Panc1 (cell line): ENCODE data around the gene RPL10L. TPM values are rescaled to one million over a fixed set of nuclear protein-coding genes. Genes with fewer than 3 reads are reported as not detected.

Experiments used
- ATAC-seq: fragments of 200-7000 bp; cut with Tn5 transposase; 2 replicates; pipeline ENCODE4 v1.9.1; 2020; ENCODE audit warnings: mild to moderate bottlenecking, moderate library complexity
- BruUV-seq: library from RNA; stranded (reverse); fragments of 400-500 nt; replicated peaks from 2 replicates; lab custom pipeline; 2021; lab: Mats Ljungman, UMichigan
- CTCF ChIA-PET: fragments of 300-600 bp; sonication (Branson Sonifier 250); formaldehyde crosslinking; loops from one replicate; lab custom pipeline; 2022; ENCODE audit warnings: antibody characterized with exemption; lab: Charles Lee
- POLR2A ChIA-PET: fragments of 300-600 bp; sonication (Branson Sonifier 250); formaldehyde crosslinking; loops from one replicate; lab custom pipeline; 2022; ENCODE audit warnings: antibody characterized with exemption; lab: Charles Lee
- DNase-seq: peaks from one replicate; pipeline ENCODE4 v3.0.0-alpha.2; 2010; ENCODE audit warnings: low read depth, low spot score
- H3K27ac ChIP-seq: 2 replicates; pipeline ENCODE4 v1.5.1; 2011; ENCODE audit warnings: mild to moderate bottlenecking, low read length, inconsistent platforms
- H3K27me3 ChIP-seq: fragments of 200-500 bp; sonication (Bioruptor generic); 2 replicates; pipeline ENCODE4 v1.6.0; 2014; ENCODE audit warnings: low read length, inconsistent platforms; ENCODE audit not compliant: control insufficient read depth, insufficient read depth
- H3K36me3 ChIP-seq: fragments of 200-500 bp; sonication (Bioruptor generic); 2 replicates; pipeline ENCODE4 v1.5.1; 2014; ENCODE audit warnings: inconsistent platforms, mild to moderate bottlenecking, low read length, moderate library complexity; ENCODE audit not compliant: control insufficient read depth, insufficient read depth
- H3K4me1 ChIP-seq: 2 replicates; pipeline ENCODE4 v1.5.1; 2011; ENCODE audit warnings: inconsistent platforms, mild to moderate bottlenecking, low read length, moderate library complexity; ENCODE audit not compliant: control insufficient read depth, insufficient read depth
- H3K4me3 ChIP-seq, 2 experiments: 2 replicates each; pipeline ENCODE4 v1.5.1; 2011 to 2012; ENCODE audit warnings: low read depth in 2 of 2, low read length in 2 of 2, mild to moderate bottlenecking in 2 of 2, inconsistent platforms in 1 of 2, moderate library complexity in 1 of 2
- H3K9me3 ChIP-seq: fragments of 200-500 bp; sonication (Bioruptor generic); 2 replicates; pipeline ENCODE4 v1.5.1; 2014; ENCODE audit warnings: low read depth, mild to moderate bottlenecking, inconsistent platforms, low read length, moderate library complexity; ENCODE audit not compliant: control insufficient read depth, insufficient read depth
- POLR2AphosphoS5 ChIP-seq: IDR thresholded peaks from 2 replicates; pipeline ENCODE4 v1.6.1; 2012; ENCODE audit warnings: mild to moderate bottlenecking, low read depth, low read length, moderate library complexity
- SIN3A ChIP-seq: IDR thresholded peaks from 2 replicates; pipeline ENCODE4 v1.6.1; 2012; ENCODE audit warnings: low read depth, mild to moderate bottlenecking, low read length, moderate library complexity, borderline replicate concordance; ENCODE audit not compliant: insufficient read depth
- TCF7L2 ChIP-seq: IDR thresholded peaks from 2 replicates; pipeline ENCODE4 v1.6.1; 2011; ENCODE audit warnings: mild to moderate bottlenecking, low read depth, low read length, inconsistent platforms
- in situ Hi-C: cut with HindIII; loops from 2 replicates; pipeline ENCODE4 v1.10.0; 2016; ENCODE audit warnings: low sequenced_read_pairs, low pct_unique_long_range_greater_than_20kb
- intact Hi-C: fragments of 100-400 bp; cut with micrococcal nuclease; formaldehyde crosslinking; loops from one replicate; pipeline ENCODE4 v1.10.0; 2022; ENCODE audit not compliant: unreplicated experiment
- total RNA-seq: library from RNA; stranded (reverse); gene quantifications from one replicate; pipeline ENCODE4 v1.2.1, GENCODE V29; 2021; ENCODE audit not compliant: unreplicated experiment
- TF ChIP-seq, protein P1 (sequence below), 2 experiments: IDR thresholded peaks; 2 replicates each; pipeline ENCODE4 v1.6.1; 2011 to 2012; ENCODE audit warnings: low read depth in 2 of 2, control low read depth in 1 of 2, low read length in 1 of 2, mild to moderate bottlenecking in 1 of 2, moderate library complexity in 1 of 2; ENCODE audit not compliant: insufficient read depth in 1 of 2
- TF ChIP-seq, protein P2 (sequence below): fragments of 450-650 bp; IDR thresholded peaks from 2 replicates; pipeline ENCODE4 v1.5.1; 2017; ENCODE audit warnings: mild to moderate bottlenecking

RPL10L gene
- total RNA-seq, 1 experiment from 2014 or later, result not detected

DNA sequence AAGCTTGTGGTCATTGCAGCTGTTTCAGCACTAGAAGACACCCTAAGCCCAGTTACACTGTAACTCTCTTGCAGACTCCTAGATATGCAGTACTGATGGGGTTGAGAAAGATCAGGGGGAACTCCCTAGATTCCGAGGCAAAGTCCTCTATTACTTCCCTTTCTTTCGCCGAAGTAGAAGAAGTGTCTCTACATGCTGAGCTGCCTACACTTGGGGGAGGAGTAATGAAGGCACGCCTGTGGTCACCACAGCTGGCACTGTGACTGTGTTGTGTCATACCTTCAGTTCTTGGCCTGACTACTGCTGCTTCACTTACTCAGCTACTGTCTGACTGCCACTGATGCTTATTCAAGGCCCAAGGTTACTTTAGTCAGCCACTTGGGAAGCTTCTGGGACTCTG, 35.1 kb upstream of the RPL10L start:
- ATAC-seq, result no peak
- Histone ChIP-seq H3K4me3 (no peak overlapping the region), H3K27me3 (no peaks in the 10 kb centered on the region), H3K27ac (no peak overlapping the region), H3K4me1 (no peaks in the 10 kb centered on the region), H3K36me3 (no peaks in the 10 kb centered on the region), H3K9me3 (no peaks in the 10 kb centered on the region)
- BruUV-seq, result no TSS peak
- POLR2A ChIA-PET, result no interaction called here
- CTCF ChIA-PET, result no interaction called here
- intact Hi-C loops (no loop called here), in situ Hi-C loops (no loop called here)
- no peak for DNase-seq
- no peak for TF ChIP-seq POLR2AphosphoS5
- no peak for TF ChIP-seq SIN3A
- no peak for TF ChIP-seq TCF7L2
- TF ChIP-seq, protein P1, sequence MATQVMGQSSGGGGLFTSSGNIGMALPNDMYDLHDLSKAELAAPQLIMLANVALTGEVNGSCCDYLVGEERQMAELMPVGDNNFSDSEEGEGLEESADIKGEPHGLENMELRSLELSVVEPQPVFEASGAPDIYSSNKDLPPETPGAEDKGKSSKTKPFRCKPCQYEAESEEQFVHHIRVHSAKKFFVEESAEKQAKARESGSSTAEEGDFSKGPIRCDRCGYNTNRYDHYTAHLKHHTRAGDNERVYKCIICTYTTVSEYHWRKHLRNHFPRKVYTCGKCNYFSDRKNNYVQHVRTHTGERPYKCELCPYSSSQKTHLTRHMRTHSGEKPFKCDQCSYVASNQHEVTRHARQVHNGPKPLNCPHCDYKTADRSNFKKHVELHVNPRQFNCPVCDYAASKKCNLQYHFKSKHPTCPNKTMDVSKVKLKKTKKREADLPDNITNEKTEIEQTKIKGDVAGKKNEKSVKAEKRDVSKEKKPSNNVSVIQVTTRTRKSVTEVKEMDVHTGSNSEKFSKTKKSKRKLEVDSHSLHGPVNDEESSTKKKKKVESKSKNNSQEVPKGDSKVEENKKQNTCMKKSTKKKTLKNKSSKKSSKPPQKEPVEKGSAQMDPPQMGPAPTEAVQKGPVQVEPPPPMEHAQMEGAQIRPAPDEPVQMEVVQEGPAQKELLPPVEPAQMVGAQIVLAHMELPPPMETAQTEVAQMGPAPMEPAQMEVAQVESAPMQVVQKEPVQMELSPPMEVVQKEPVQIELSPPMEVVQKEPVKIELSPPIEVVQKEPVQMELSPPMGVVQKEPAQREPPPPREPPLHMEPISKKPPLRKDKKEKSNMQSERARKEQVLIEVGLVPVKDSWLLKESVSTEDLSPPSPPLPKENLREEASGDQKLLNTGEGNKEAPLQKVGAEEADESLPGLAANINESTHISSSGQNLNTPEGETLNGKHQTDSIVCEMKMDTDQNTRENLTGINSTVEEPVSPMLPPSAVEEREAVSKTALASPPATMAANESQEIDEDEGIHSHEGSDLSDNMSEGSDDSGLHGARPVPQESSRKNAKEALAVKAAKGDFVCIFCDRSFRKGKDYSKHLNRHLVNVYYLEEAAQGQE (IDR thresholded peaks at IDR 0.05; ENCODE audit: insufficient read depth in 1 of 2, low read depth in 2 of 2, low read length in 1 of 2), result no peak
- TF ChIP-seq, protein P2, sequence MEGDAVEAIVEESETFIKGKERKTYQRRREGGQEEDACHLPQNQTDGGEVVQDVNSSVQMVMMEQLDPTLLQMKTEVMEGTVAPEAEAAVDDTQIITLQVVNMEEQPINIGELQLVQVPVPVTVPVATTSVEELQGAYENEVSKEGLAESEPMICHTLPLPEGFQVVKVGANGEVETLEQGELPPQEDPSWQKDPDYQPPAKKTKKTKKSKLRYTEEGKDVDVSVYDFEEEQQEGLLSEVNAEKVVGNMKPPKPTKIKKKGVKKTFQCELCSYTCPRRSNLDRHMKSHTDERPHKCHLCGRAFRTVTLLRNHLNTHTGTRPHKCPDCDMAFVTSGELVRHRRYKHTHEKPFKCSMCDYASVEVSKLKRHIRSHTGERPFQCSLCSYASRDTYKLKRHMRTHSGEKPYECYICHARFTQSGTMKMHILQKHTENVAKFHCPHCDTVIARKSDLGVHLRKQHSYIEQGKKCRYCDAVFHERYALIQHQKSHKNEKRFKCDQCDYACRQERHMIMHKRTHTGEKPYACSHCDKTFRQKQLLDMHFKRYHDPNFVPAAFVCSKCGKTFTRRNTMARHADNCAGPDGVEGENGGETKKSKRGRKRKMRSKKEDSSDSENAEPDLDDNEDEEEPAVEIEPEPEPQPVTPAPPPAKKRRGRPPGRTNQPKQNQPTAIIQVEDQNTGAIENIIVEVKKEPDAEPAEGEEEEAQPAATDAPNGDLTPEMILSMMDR, result no peak

DNA sequence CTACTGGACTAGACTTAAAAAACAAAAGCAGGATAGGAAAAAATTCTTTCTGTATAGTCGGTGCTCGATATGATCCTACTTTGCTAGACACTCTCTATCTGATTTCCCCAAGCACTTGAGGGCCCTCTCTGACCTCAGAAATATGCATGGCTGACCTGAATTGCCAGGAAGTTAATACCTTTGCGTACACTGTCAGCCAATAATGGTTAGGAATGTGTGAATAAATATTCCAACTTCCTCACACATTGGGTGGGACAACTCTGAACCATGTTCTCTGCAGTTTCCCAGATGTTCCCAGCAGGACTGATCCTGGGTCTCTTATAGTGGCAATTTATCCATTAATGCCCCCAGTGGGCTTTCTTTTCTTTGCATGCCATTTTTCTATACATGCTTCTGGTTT, 20.5 kb upstream of the RPL10L start:
- Histone ChIP-seq H3K4me1 (no peaks in the 10 kb centered on the region), H3K36me3 (no peaks in the 10 kb centered on the region), H3K27me3 (no peaks in the 10 kb centered on the region), H3K4me3 (no peak overlapping the region), H3K27ac (no peak overlapping the region), H3K9me3 (no peaks in the 10 kb centered on the region)
- intact Hi-C loops (no loop called here), in situ Hi-C loops (no loop called here)
- ChIA-PET CTCF (no interaction called here), POLR2A (no interaction called here)
- no peak for ATAC-seq
- DNase-seq, result no peak
- TF ChIP-seq POLR2AphosphoS5 (no peak), TCF7L2 (no peak), SIN3A (no peak)
- TF ChIP-seq, protein P2, result no peak
- TF ChIP-seq, protein P1 (IDR thresholded peaks at IDR 0.05; ENCODE audit: insufficient read depth in 1 of 2, low read depth in 2 of 2, low read length in 1 of 2), result no peak
- BruUV-seq, result no TSS peak
